IgD-negative memory B cell (primary cell): ENCODE measurements around the gene ATG12. TPM values are rescaled to one million over a fixed set of nuclear protein-coding genes. Genes with fewer than 3 reads are reported as not detected.
"Not testable (repeated sequence)": the region's sequence is repeated elsewhere in the genome, so short reads cannot be mapped to it uniquely, and the experiment has no call there.

ENCODE experiments used
- H3K27ac Mint-ChIP-seq, 3 donors: one replicate each; pipeline ENCODE4 v1.8.0; 2020 to 2022; ENCODE audit warnings: mild to moderate bottlenecking in 3 of 3, mixed read lengths in 3 of 3, moderate library complexity in 1 of 3
- H3K27me3 Mint-ChIP-seq: one replicate; pipeline ENCODE4 v1.8.0; 2021; ENCODE audit warnings: mixed read lengths
- H3K36me3 Mint-ChIP-seq: one replicate; pipeline ENCODE4 v1.8.0; 2020; ENCODE audit warnings: mild to moderate bottlenecking, mixed read lengths
- H3K4me1 Mint-ChIP-seq, 3 donors: one replicate each; pipeline ENCODE4 v1.8.0; 2020 to 2022; ENCODE audit warnings: mixed read lengths in 3 of 3, mild to moderate bottlenecking in 1 of 3
- H3K4me3 Mint-ChIP-seq, 4 donors: one replicate each; pipeline ENCODE4 v1.8.0; 2020 to 2022; ENCODE audit warnings: mild to moderate bottlenecking in 4 of 4, mixed read lengths in 4 of 4, moderate library complexity in 3 of 4
- H3K9me3 Mint-ChIP-seq, 3 donors: one replicate each; pipeline ENCODE4 v1.8.0; 2020 to 2021; ENCODE audit warnings: mixed read lengths in 3 of 3, mild to moderate bottlenecking in 1 of 3
- polyA plus RNA-seq: library from polyadenylated mRNA; unstranded; fragments of 300-500 nt; fragmentation: Illumina TruSeq; gene quantifications from one replicate; pipeline ENCODE4 v1.2.3, GENCODE V29; 2021

The ATG12 gene
- 112 TPM for polyA plus RNA-seq

GRCh38 chr5:115841382-115842088, at the start of gene ATG12, which contains the start of gene AP3S1:
TSS of gene ATG12 (minus strand) at chr5:115841565. CDS start at chr5:115841552, 13 bp downstream.
TSS of gene AP3S1 (plus strand) at chr5:115841935. CDS start at chr5:115842038, 103 bp downstream.
- H3K27me3 Mint-ChIP-seq: no peaks in the 10 kb centered on the region
- peak within 1 kb of the TSS; percentile 98 to 100 (median 99) for H3K4me3 Mint-ChIP-seq
- no peaks in the 10 kb centered on the region for H3K9me3 Mint-ChIP-seq
- H3K27ac Mint-ChIP-seq: peak within 1 kb of the TSS; percentile 98 to 100 (median 99)
- H3K4me1 Mint-ChIP-seq: peaks cover 44 to 52% (median 47%) of the 10 kb centered on the region in 3 donors
- H3K36me3 Mint-ChIP-seq: no peaks in the 10 kb centered on the region

GRCh38 chr5:115888027-115888426, 46.7 kb upstream of the ATG12 start:
- Mint-ChIP-seq H3K9me3 (no peaks in the 10 kb centered on the region), H3K4me3 (no peak overlapping the region), H3K36me3 (peaks cover 3% of the 10 kb centered on the region), H3K27ac (no peak overlapping the region), H3K4me1 (no peaks in the 10 kb centered on the region), H3K27me3 (no peaks in the 10 kb centered on the region)

- not testable (repeated sequence) for H3K27me3 Mint-ChIP-seq, H3K4me1 Mint-ChIP-seq, H3K9me3 Mint-ChIP-seq, H3K27ac Mint-ChIP-seq, H3K4me3 Mint-ChIP-seq
- H3K36me3 Mint-ChIP-seq: peaks cover 11% of the 10 kb centered on the region
Observed at GRCh38 chr5:115885208-115885607, 43.8 kb upstream of the ATG12 start.

- Mint-ChIP-seq H3K36me3 (peaks cover 16% of the 10 kb centered on the region), H3K27ac (no peak overlapping the region), H3K9me3 (no peaks in the 10 kb centered on the region), H3K4me1 (no peaks in the 10 kb centered on the region), H3K4me3 (no peak overlapping the region), H3K27me3 (no peaks in the 10 kb centered on the region)
Observed at GRCh38 chr5:115884704-115885103, 43.3 kb upstream of the ATG12 start.

- not testable (repeated sequence) for H3K9me3 Mint-ChIP-seq
- peaks cover 17% of the 10 kb centered on the region for H3K36me3 Mint-ChIP-seq
Observed at GRCh38 chr5:115882434-115882833, 41.1 kb upstream of the ATG12 start.

GRCh38 chr5:115877342-115877741, 36.0 kb upstream of the ATG12 start:
- not testable (repeated sequence) for H3K27ac Mint-ChIP-seq
- H3K36me3 Mint-ChIP-seq: peaks cover 19% of the 10 kb centered on the region

More at GRCh38 chr5:115882434-115882833, 41.1 kb upstream of the ATG12 start:
- H3K4me3 Mint-ChIP-seq, H3K27me3 Mint-ChIP-seq, H3K27ac Mint-ChIP-seq, H3K4me1 Mint-ChIP-seq: not testable (repeated sequence)

GRCh38 chr5:115875447-115875846, 34.1 kb upstream of the ATG12 start:
- Mint-ChIP-seq H3K27me3 (no peaks in the 10 kb centered on the region), H3K9me3 (peaks cover 1 to 6% (median 3%) of the 10 kb centered on the region in 3 donors), H3K36me3 (peaks cover 19% of the 10 kb centered on the region), H3K27ac (no peak overlapping the region), H3K4me3 (no peak overlapping the region), H3K4me1 (no peaks in the 10 kb centered on the region)

More at GRCh38 chr5:115877342-115877741, 36.0 kb upstream of the ATG12 start:
- not testable (repeated sequence) for H3K4me3 Mint-ChIP-seq, H3K9me3 Mint-ChIP-seq, H3K4me1 Mint-ChIP-seq, H3K27me3 Mint-ChIP-seq

- Mint-ChIP-seq H3K27ac (no peak overlapping the region), H3K9me3 (peaks cover 1 to 6% (median 3%) of the 10 kb centered on the region in 3 donors), H3K4me1 (no peaks in the 10 kb centered on the region), H3K27me3 (no peaks in the 10 kb centered on the region), H3K36me3 (peaks cover 12% of the 10 kb centered on the region), H3K4me3 (no peak overlapping the region)
Observed at GRCh38 chr5:115873392-115873791, 32.0 kb upstream of the ATG12 start.

GRCh38 chr5:115872447-115872846, 31.1 kb upstream of the ATG12 start:
- Mint-ChIP-seq H3K4me3 (no peak overlapping the region), H3K9me3 (peaks cover 1 to 4% (median 3%) of the 10 kb centered on the region in 3 donors), H3K4me1 (peaks cover 0 to 1% (median 1%) of the 10 kb centered on the region in 3 donors), H3K27me3 (no peaks in the 10 kb centered on the region), H3K36me3 (peaks cover 12% of the 10 kb centered on the region), H3K27ac (no peak overlapping the region)

GRCh38 chr5:115869256-115869795, 28.0 kb upstream of the ATG12 start:
- no peak overlapping the region for H3K4me3 Mint-ChIP-seq
- no peaks in the 10 kb centered on the region for H3K27me3 Mint-ChIP-seq
- peaks cover 5 to 11% (median 7%) of the 10 kb centered on the region in 3 donors for H3K4me1 Mint-ChIP-seq
- peaks cover 8% of the 10 kb centered on the region for H3K36me3 Mint-ChIP-seq
- H3K27ac Mint-ChIP-seq: no peak overlapping the region
- no peaks in the 10 kb centered on the region for H3K9me3 Mint-ChIP-seq

- Mint-ChIP-seq H3K27ac (no peak overlapping the region), H3K4me1 (peaks cover 9 to 27% (median 20%) of the 10 kb centered on the region in 3 donors), H3K27me3 (no peaks in the 10 kb centered on the region)
Observed at GRCh38 chr5:115859378-115859777, 18.0 kb upstream of the ATG12 start.

GRCh38 chr5:115858396-115858795, 17.0 kb upstream of the ATG12 start:
- Mint-ChIP-seq H3K9me3 (peaks cover 0 to 8% (median 0%) of the 10 kb centered on the region in 3 donors), H3K27me3 (no peaks in the 10 kb centered on the region), H3K27ac (no peak overlapping the region), H3K36me3 (peaks cover 14% of the 10 kb centered on the region), H3K4me3 (peak overlapping the region in 2 of 4 donors; percentile 21 to 46), H3K4me1 (peaks cover 8 to 32% (median 17%) of the 10 kb centered on the region in 3 donors)

More at GRCh38 chr5:115859378-115859777, 18.0 kb upstream of the ATG12 start:
- H3K9me3 Mint-ChIP-seq: no peaks in the 10 kb centered on the region
- H3K4me3 Mint-ChIP-seq: peak overlapping the region in 1 of 4 donors; percentile 46
- peaks cover 9% of the 10 kb centered on the region for H3K36me3 Mint-ChIP-seq

- Mint-ChIP-seq H3K9me3 (peaks cover 0 to 13% (median 0%) of the 10 kb centered on the region in 3 donors), H3K36me3 (peaks cover 14% of the 10 kb centered on the region), H3K4me1 (peaks cover 8 to 36% (median 18%) of the 10 kb centered on the region in 3 donors), H3K27ac (no peak overlapping the region), H3K4me3 (peak overlapping the region in 1 of 4 donors; percentile 46), H3K27me3 (no peaks in the 10 kb centered on the region)
Observed at GRCh38 chr5:115857626-115858349, 16.4 kb upstream of the ATG12 start.

- Mint-ChIP-seq H3K4me3 (no peak overlapping the region), H3K27ac (no peak overlapping the region), H3K4me1 (peaks cover 8 to 36% (median 16%) of the 10 kb centered on the region in 3 donors)
Observed at GRCh38 chr5:115857057-115857479, 15.7 kb upstream of the ATG12 start.

GRCh38 chr5:115855959-115856358, 14.6 kb upstream of the ATG12 start:
- Mint-ChIP-seq H3K4me1 (peaks cover 8 to 36% (median 14%) of the 10 kb centered on the region in 3 donors), H3K36me3 (peaks cover 13% of the 10 kb centered on the region), H3K4me3 (no peak overlapping the region), H3K27me3 (no peaks in the 10 kb centered on the region), H3K9me3 (peaks cover 0 to 13% (median 0%) of the 10 kb centered on the region in 3 donors), H3K27ac (no peak overlapping the region)

More at GRCh38 chr5:115857057-115857479, 15.7 kb upstream of the ATG12 start:
- Mint-ChIP-seq H3K36me3 (peaks cover 14% of the 10 kb centered on the region), H3K27me3 (no peaks in the 10 kb centered on the region), H3K9me3 (peaks cover 0 to 13% (median 0%) of the 10 kb centered on the region in 3 donors)
